ENCODE data around the gene OR6S1.

DNA sequence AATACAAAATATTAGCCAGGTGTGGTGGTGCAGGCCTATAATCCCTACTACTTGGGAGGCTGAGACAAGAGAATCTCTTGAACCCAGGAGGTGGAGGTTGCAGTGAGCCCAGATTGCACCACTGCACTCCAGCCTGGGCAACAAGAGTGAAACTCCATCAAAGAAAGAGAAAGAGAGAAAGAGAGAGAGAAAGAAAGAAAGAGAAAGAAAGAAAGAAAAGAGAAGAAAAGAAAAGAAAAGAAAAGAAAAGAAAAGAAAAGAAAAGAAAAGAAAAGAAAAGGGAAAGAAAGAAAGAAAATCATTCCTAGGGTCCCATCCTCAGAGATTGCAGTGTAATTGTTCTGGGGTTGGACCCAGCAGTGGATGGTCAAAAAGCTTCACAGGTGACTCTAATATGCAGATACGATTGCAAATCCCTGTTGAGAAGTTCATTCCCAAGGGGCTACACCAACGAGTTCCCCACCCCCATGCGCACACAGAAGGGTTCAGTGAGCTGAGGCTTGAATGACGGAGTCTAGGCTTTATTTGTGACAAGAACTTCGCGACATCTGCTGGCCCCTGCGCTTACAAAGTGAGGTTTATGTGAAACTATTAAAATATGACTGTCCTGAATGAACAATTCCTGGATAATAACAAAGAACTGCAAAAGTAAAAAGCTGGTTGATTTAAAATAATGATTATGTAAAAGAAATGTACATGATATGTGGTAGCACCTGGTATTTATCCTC, 32.9 kb downstream of the OR6S1 start:
- TF ChIP-seq CTCF (optimal IDR thresholded peaks at IDR 0.05 in 1 of 3, IDR thresholded peaks at IDR 0.05 in 1 of 3, conservative IDR thresholded peaks at IDR 0.05 in 1 of 3; ENCODE audit: extremely low read depth in 1 of 3, insufficient read depth in 2 of 3, low read length in 3 of 3) (no peak), EZH2 (IDR thresholded peaks at IDR 0.05; ENCODE audit: low read length) (no peak)

Measured in keratinocyte (primary cell).